Stimulated activated naive B cell treated with anti-CD40 and anti-IgM and Interleukin-4, amounts not matched to agents 10 μg/mL and 1 μg/mL and 100 μg/mL, for 72 hours (primary cell): ENCODE results near the gene IGFBP3.
A peak's percentile ranks its signal among the peaks of the same experiment; 100 is the strongest.

Experiments
- ATAC-seq, 2 donors: fragments of 150-1000 bp; cut with Tn5 transposase; replicated peaks; 2 replicates each; pipeline ENCODE4 v1.10.0; 2021; ENCODE audit warnings: moderate library complexity in 1 of 2
- DNase-seq: peaks from one replicate; pipeline ENCODE4 v3.0.0; 2021
- H3K27ac Mint-ChIP-seq: one replicate; pipeline ENCODE4 v1.8.0; 2022; ENCODE audit warnings: mild to moderate bottlenecking, mixed read lengths
- H3K27me3 Mint-ChIP-seq, 2 donors: one replicate each; pipeline ENCODE4 v1.8.0; 2022; ENCODE audit warnings: mixed read lengths in 2 of 2
- H3K36me3 Mint-ChIP-seq, 2 donors: one replicate each; pipeline ENCODE4 v1.8.0; 2022; ENCODE audit warnings: mixed read lengths in 2 of 2, mild to moderate bottlenecking in 1 of 2
- H3K4me1 Mint-ChIP-seq, 2 donors: one replicate each; pipeline ENCODE4 v1.8.0; 2022; ENCODE audit warnings: mixed read lengths in 2 of 2, mild to moderate bottlenecking in 1 of 2
- H3K4me3 Mint-ChIP-seq, 2 donors: one replicate each; pipeline ENCODE4 v1.8.0; 2022; ENCODE audit warnings: mild to moderate bottlenecking in 2 of 2, mixed read lengths in 2 of 2, moderate library complexity in 1 of 2
- H3K9me3 Mint-ChIP-seq, 2 donors: one replicate each; pipeline ENCODE4 v1.8.0; 2022; ENCODE audit warnings: mixed read lengths in 2 of 2, mild to moderate bottlenecking in 1 of 2

IGFBP3 gene

GRCh38 chr7:45881759-45882464, 39.2 kb downstream of the IGFBP3 start:
- DNase-seq, result no peak
- Mint-ChIP-seq H3K9me3 (peaks cover 10% of the 10 kb centered on the region in 2 donors), H3K27ac (no peak overlapping the region), H3K4me3 (no peak overlapping the region), H3K36me3 (peaks cover 0 to 3% of the 10 kb centered on the region in 2 donors), H3K27me3 (peaks cover 27 to 28% of the 10 kb centered on the region in 2 donors), H3K4me1 (no peaks in the 10 kb centered on the region)
- ATAC-seq, result no peak

DNA sequence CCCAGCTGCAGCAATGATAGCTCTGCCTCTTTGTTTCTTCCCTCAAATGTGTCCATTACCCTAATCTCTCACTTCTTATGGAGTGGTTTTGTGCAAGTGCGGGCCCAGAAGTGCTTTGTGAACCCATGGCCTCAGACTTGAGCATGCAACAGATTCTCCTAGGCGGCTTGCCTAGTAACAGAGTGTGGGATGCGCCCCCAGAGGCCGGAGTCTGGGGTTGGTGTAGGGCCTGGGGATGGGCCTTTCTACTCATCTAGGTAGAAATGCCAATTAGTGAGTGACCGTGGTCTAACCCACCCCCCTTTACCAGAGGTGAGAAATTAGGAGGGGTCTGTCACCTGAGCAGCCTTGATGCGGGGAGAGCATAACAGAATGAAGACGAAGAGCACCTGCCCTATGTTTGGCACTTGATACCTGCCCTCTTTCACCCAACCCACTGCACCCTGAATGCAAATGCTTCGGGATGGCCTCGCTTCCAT, 39.8 kb downstream of the IGFBP3 start:
- no peak for DNase-seq
- no peak for ATAC-seq
- H3K36me3 Mint-ChIP-seq, result peaks cover 0 to 3% of the 10 kb centered on the region in 2 donors
- H3K27me3 Mint-ChIP-seq, result peaks cover 22 to 25% of the 10 kb centered on the region in 2 donors
- no peaks in the 10 kb centered on the region for H3K4me1 Mint-ChIP-seq
- H3K27ac Mint-ChIP-seq, result no peak overlapping the region
- no peak overlapping the region for H3K4me3 Mint-ChIP-seq
- peaks cover 10 to 13% of the 10 kb centered on the region in 2 donors for H3K9me3 Mint-ChIP-seq

- Mint-ChIP-seq H3K4me3 (no peak overlapping the region), H3K9me3 (peaks cover 10 to 13% of the 10 kb centered on the region in 2 donors), H3K27ac (no peak overlapping the region), H3K27me3 (peaks cover 21 to 29% of the 10 kb centered on the region in 2 donors), H3K4me1 (no peaks in the 10 kb centered on the region), H3K36me3 (peaks cover 0 to 3% of the 10 kb centered on the region in 2 donors)
- DNase-seq (no peak), ATAC-seq (no peak)
Measured at GRCh38 chr7:45880433-45880860, 40.6 kb downstream of the IGFBP3 start.

DNA sequence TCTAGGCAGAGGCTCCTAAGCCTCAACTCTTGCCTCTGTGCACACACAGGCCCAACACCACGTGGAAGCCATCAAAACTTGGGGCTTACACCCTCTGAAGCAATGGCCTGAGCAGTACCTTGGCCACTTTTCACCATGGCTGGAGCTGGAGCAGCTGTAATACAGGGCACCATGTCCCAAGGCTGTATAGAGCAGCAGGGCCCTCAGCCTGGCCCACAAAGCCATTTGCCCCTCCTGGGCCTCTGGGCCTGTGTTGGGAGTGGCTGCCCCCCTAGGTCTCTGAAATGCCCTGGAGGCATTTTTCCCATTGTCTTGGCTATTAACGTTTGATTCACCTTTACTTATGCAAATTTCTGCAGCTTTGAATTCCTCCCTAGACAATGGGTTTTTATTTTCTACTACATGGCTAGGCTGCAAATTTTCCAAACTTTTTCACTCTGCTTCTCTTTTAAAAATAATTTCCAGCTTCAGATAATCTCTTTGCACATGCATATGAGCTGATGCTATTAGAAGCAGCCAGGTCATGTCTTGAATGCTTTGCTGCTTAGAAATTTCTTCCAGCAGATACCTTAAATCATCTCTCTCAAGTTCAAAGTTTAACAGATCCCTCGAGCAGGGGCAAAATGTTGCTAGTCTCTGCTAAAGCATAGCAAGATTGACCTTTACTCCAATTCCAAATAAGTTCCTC, 42.5 kb downstream of the IGFBP3 start:
- Mint-ChIP-seq H3K27ac (no peak overlapping the region), H3K4me3 (no peak overlapping the region), H3K9me3 (peaks cover 10 to 13% of the 10 kb centered on the region in 2 donors), H3K36me3 (peaks cover 0 to 3% of the 10 kb centered on the region in 2 donors), H3K4me1 (no peaks in the 10 kb centered on the region), H3K27me3 (peaks cover 11 to 18% of the 10 kb centered on the region in 2 donors)
- no peak for ATAC-seq
- no peak for DNase-seq

DNA sequence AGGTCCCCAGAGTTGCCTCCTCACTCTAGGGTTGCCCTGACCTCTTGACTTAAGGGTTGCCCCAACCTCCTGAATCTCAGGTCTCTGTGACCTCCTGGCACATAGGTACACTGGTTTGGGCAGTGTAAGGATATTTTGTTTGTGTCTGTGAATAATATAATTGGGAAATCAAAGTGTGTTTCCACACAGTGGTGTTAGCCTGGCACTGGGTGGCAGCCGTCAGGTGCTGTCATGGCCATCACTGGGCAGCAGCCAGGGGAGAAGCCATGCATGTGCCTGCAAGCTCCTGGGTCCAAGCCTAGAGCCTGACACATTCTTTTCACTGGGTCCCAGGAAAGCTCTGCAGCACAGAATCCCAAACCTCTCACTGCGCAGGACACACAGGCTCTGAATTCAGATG, 44.6 kb downstream of the IGFBP3 start:
- Mint-ChIP-seq H3K4me1 (no peaks in the 10 kb centered on the region), H3K36me3 (peaks cover 0 to 3% of the 10 kb centered on the region in 2 donors), H3K27ac (no peak overlapping the region), H3K4me3 (no peak overlapping the region), H3K27me3 (peaks cover 10 to 14% of the 10 kb centered on the region in 2 donors), H3K9me3 (peaks cover 10 to 13% of the 10 kb centered on the region in 2 donors)
- no peak for ATAC-seq
- DNase-seq, result no peak

DNA sequence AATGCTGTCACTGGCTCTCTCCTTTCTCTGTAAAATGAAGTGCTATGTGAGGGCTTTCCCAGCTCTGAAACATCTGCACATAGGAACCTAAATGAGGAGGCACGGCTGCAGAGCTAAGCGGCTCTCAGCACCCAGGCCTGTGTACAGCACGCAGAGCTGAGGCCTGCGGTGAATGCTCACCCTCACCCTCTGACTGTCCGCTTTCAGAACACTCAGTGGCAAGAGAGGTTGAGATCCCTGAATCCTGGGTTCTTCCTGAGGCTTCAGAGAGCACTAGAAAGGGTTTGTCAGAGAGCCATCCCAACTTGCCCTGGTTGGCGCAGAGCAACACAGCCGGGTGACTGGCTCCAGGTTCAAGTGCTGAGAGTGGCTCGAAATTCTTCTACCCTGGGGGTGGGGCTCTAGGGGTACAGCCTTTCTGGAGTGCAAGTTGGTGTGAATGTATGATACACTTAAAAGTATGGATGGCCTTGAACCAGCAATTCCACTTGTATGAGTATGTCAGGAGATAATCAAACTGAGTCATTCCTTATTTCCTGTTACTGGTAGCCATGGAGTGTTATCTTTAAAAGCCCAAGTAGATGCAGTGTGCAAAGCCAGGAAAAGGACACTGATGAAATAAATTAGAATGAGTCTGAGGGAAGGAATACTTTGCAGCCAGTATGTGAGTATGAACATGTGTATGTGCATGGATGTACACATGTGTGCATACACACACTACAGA, 46.5 kb downstream of the IGFBP3 start:
- H3K4me1 Mint-ChIP-seq, result no peaks in the 10 kb centered on the region
- H3K4me3 Mint-ChIP-seq, result no peak overlapping the region
- ATAC-seq (no peak), DNase-seq (no peak)
- no peak overlapping the region for H3K27ac Mint-ChIP-seq
- H3K36me3 Mint-ChIP-seq, result peaks cover 0 to 3% of the 10 kb centered on the region in 2 donors
- H3K9me3 Mint-ChIP-seq, result peaks cover 10 to 13% of the 10 kb centered on the region in 2 donors
- H3K27me3 Mint-ChIP-seq, result peaks cover 14 to 17% of the 10 kb centered on the region in 2 donors

DNA sequence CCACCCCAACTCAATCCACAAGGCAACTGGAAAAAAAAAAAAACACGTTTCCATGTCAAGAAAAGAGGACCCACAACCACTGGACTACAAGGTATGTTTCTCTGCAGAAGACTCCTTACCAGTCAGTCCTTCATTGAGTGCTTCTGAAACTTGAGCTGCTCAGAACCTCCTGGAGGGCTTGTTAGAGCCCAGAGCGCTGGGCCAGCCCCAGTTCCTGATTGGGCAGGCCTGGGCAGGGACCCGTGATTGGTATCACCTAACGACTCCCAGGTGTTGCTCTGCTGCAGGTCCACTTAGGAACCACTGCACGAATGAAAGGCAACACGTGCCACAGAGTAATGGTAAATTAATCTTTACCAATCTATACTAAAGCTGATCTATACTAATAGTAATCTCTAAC, 47.7 kb downstream of the IGFBP3 start:
- Mint-ChIP-seq H3K4me3 (no peak overlapping the region), H3K36me3 (peaks cover 0 to 3% of the 10 kb centered on the region in 2 donors), H3K9me3 (peaks cover 5 to 7% of the 10 kb centered on the region in 2 donors), H3K27ac (no peak overlapping the region), H3K27me3 (peaks cover 14 to 17% of the 10 kb centered on the region in 2 donors), H3K4me1 (no peaks in the 10 kb centered on the region)
- ATAC-seq, result no peak
- DNase-seq, result no peak

DNA sequence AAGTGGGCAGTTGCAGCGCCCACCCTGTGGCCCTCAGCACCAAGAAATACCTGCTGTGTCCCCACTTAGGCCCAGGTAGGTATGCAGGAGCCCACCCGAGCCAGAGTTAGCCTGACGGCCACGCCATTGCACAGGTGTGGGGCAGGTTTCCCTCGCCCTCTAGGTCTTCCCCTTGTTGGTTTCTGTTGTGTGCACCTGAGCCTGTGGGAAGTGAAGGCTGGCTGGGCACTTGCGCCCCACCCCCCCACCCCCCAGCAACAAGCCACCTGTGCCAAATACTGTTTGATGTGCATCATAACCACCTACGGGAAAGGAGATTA, 48.1 kb downstream of the IGFBP3 start, which contains the start of gene CCDC201:
Gene CCDC201, minus strand, starts transcription at position 48 of the 320 bp plus-strand sequence. CDS start 75 bp downstream, outside the sequence.
- H3K4me1 Mint-ChIP-seq, result no peaks in the 10 kb centered on the region
- no peak for DNase-seq
- H3K4me3 Mint-ChIP-seq, result no peak within 1 kb of the TSS
- peaks cover 0 to 3% of the 10 kb centered on the region in 2 donors for H3K36me3 Mint-ChIP-seq
- H3K27me3 Mint-ChIP-seq, result peaks cover 14 to 18% of the 10 kb centered on the region in 2 donors
- H3K27ac Mint-ChIP-seq, result no peak within 1 kb of the TSS
- H3K9me3 Mint-ChIP-seq, result peaks cover 4 to 7% of the 10 kb centered on the region in 2 donors
- ATAC-seq, result no peak

DNA sequence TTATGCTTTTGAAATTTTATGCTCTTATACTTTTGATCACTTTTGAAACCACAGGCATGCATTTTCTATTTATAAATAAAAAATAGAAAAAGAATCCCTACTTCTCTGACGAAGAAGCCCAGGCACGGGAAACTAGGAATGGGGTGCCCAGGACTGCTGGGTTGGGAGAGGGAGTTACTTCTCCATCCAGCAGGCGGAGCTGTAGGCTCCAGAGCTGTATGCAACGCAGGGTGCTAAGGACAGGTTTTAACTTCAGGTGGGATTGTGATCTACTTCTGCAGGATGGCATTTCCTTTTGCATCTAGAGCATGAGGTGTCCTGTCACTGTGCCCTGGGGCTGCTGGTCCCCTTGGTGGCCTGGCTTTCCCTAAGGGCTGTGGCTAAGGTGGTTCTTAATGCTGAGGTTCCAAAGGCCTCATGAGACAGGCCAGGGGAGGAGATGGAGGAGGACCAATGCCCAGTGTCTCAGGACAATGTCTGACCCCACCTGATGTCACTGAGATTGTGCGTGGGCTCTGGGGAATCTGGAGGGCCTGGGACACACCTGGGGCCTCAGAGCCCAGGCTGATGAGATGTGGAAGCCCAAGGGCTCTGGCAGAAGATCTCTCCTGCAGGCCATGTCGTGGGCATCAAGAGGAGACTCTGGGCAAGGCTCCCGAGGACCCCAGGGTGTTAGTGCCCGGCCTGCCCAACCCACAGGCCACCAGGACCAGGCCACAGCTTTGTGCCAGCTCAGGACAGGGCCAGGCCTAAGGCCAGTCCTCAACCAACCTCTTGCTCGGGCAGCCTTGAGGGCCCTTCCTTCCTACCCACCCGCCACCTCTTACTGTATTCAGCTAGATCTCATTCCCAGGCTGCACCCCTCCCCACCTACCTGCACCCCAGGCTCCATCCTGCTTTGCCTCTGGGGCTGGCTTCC, 48.7 kb downstream of the IGFBP3 start:
- Mint-ChIP-seq H3K36me3 (peaks cover 0 to 3% of the 10 kb centered on the region in 2 donors), H3K27ac (no peak overlapping the region), H3K27me3 (peaks cover 14 to 21% of the 10 kb centered on the region in 2 donors), H3K4me1 (no peaks in the 10 kb centered on the region), H3K9me3 (peaks cover 6 to 13% of the 10 kb centered on the region in 2 donors), H3K4me3 (no peak overlapping the region)
- ATAC-seq, result no peak
- no peak for DNase-seq

- Mint-ChIP-seq H3K9me3 (peaks cover 4 to 6% of the 10 kb centered on the region in 2 donors), H3K4me3 (no peak overlapping the region), H3K27me3 (peaks cover 19 to 21% of the 10 kb centered on the region in 2 donors), H3K4me1 (no peaks in the 10 kb centered on the region), H3K27ac (no peak overlapping the region), H3K36me3 (no peaks in the 10 kb centered on the region)
- ATAC-seq (no peak), DNase-seq (no peak)
Measured at GRCh38 chr7:45869426-45869825, 51.6 kb downstream of the IGFBP3 start.

DNA sequence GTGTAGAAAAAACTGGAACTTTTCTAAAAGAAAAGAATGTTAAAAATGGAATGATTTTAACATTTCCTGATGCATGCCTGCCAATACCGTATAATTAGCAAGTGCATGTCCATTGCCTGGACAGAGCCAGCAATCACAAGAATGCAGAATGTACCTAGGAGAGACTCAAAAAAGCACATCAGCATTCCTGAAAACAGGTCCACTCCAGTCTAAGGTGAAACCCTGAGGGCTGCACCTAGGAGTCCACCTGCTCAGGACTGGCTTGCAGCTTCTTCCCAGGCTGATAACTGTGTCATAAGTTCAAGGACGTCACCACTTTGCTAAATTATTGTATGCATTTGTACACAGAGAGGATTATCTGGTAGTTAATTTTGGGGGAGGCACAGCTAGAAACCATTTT, 53.6 kb downstream of the IGFBP3 start:
- H3K4me1 Mint-ChIP-seq, result no peaks in the 10 kb centered on the region
- H3K36me3 Mint-ChIP-seq, result no peaks in the 10 kb centered on the region
- DNase-seq, result no peak
- H3K9me3 Mint-ChIP-seq, result peaks cover 4 to 6% of the 10 kb centered on the region in 2 donors
- H3K27ac Mint-ChIP-seq, result no peak overlapping the region
- no peak overlapping the region for H3K4me3 Mint-ChIP-seq
- peaks cover 33 to 34% of the 10 kb centered on the region in 2 donors for H3K27me3 Mint-ChIP-seq
- no peak for ATAC-seq

DNA sequence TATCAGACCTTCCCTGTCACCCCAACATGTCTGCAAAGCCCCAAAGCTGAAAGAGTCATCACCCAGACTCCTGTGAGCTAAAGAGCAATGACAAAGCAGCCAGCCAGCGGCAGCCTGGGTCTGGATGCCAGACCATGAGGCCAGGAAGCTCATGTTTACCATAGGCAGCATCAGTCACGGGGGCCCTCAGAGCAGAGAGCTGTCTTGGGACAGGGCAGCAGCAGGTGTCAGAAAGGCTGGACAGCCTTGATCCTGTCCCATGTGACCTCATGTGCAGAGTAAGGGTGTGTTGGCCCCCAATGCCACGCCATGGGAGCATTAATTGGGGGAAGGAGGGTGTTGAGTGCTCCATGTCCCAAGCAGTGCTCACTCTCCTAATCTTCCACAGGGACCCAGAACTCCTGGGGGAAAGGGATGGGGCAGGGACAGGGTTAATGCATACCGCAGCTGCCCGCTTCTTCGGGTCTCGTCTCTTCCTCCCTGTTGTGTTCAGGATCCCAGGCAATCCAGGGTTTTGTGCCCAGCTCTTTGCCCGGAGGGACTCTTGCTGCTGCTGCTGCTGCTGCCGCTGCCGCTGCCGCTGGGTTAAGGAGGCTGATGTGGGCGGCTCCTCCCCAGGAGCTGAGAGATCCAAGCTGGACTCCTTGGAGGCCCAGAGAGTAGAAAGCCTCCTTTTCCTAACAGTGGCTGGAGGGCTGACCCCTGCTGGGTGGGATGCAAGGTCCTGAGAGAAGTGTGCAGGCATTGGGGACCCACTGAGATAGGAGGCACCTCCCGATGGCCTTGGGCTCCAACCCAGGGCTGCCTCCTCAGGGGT, 55.3 kb downstream of the IGFBP3 start:
- Mint-ChIP-seq H3K27ac (no peak overlapping the region), H3K4me3 (no peak overlapping the region), H3K27me3 (peaks cover 32 to 34% of the 10 kb centered on the region in 2 donors), H3K36me3 (no peaks in the 10 kb centered on the region), H3K4me1 (no peaks in the 10 kb centered on the region), H3K9me3 (peaks cover 4 to 6% of the 10 kb centered on the region in 2 donors)
- DNase-seq, result no peak
- peak in 1 of 2 donors; percentile 12 for ATAC-seq

DNA sequence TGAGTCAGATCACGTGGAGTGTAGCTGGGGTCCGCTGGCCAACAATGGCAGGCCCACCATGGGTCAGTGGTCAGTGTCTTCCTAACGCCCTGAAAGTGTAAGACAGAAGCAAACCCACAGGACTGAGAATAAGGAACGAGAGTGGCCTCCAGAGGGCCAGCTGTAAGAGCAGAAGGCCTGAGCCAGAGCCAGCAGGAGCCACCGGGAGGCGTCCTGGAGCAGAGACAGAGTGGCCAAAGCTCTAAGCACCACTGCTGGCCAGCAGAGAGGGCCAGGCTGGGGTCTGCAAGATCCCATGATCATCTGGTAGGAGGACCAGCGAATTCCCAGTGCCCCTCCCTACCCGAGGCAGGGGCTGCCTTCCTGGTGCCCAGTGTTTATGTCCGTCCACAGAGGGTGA, 57.4 kb downstream of the IGFBP3 start:
- H3K36me3 Mint-ChIP-seq, result no peaks in the 10 kb centered on the region
- H3K9me3 Mint-ChIP-seq, result peaks cover 4 to 6% of the 10 kb centered on the region in 2 donors
- ATAC-seq (no peak), DNase-seq (no peak)
- H3K4me3 Mint-ChIP-seq, result no peak overlapping the region
- no peak overlapping the region for H3K27ac Mint-ChIP-seq
- H3K27me3 Mint-ChIP-seq, result peaks cover 25 to 33% of the 10 kb centered on the region in 2 donors
- H3K4me1 Mint-ChIP-seq, result no peaks in the 10 kb centered on the region
